MM.1S (cell line): ENCODE data around the gene CAMK4.

Source experiments
- DNase-seq: peaks from one replicate; pipeline ENCODE4 v3.0.0-alpha.2; 2015
- H2AFZ ChIP-seq: fragments of 300-600 bp; sonication (generic); 2 replicates; pipeline ENCODE4 v1.6.0; 2016; ENCODE audit warnings: antibody characterized with exemption, low read length
- H3F3A ChIP-seq: fragments of 300-600 bp; sonication (generic); 2 replicates; pipeline ENCODE4 v1.6.1; 2016; ENCODE audit warnings: mild to moderate bottlenecking, antibody characterized with exemption, low read length, moderate library complexity, mixed read lengths; ENCODE audit not compliant: insufficient read depth
- H3K27ac ChIP-seq: fragments of 300-600 bp; sonication (generic); 2 replicates; pipeline ENCODE4 v1.5.1; 2016; ENCODE audit warnings: mild to moderate bottlenecking, low read length
- H3K27me3 ChIP-seq: fragments of 300-600 bp; sonication (generic); replicated peaks from 2 replicates; pipeline ENCODE4 v1.6.0; 2016; ENCODE audit warnings: low read length; ENCODE audit not compliant: insufficient read depth
- H3K36me3 ChIP-seq: fragments of 300-600 bp; sonication (generic); replicated peaks from 2 replicates; pipeline ENCODE4 v1.6.1; 2016; ENCODE audit warnings: mild to moderate bottlenecking, low read length, mixed read lengths; ENCODE audit not compliant: insufficient read depth
- H3K4me1 ChIP-seq: fragments of 300-600 bp; sonication (generic); 2 replicates; pipeline ENCODE4 v1.6.1; 2016; ENCODE audit warnings: low read length, mixed read lengths
- H3K4me2 ChIP-seq: fragments of 300-600 bp; sonication (generic); 2 replicates; pipeline ENCODE4 v1.6.0; 2016; ENCODE audit warnings: low read depth, low read length
- H3K4me3 ChIP-seq: fragments of 300-600 bp; sonication (generic); 2 replicates; pipeline ENCODE4 v1.5.1; 2016; ENCODE audit warnings: low read length, mixed read lengths
- H3K79me2 ChIP-seq: fragments of 300-600 bp; sonication (generic); 2 replicates; pipeline ENCODE4 v1.6.1; 2016; ENCODE audit warnings: mixed run types, low read length, mixed read lengths
- H3K9ac ChIP-seq: fragments of 300-600 bp; sonication (generic); 2 replicates; pipeline ENCODE4 v1.6.1; 2016; ENCODE audit warnings: low read length, mixed read lengths
- H3K9me2 ChIP-seq: fragments of 300-600 bp; sonication (generic); replicated peaks from 2 replicates; pipeline ENCODE4 v1.6.1; 2016; ENCODE audit warnings: mild to moderate bottlenecking, low read length, mixed read lengths; ENCODE audit not compliant: insufficient read depth
- H3K9me3 ChIP-seq: fragments of 300-600 bp; sonication (generic); replicated peaks from 2 replicates; pipeline ENCODE4 v1.6.1; 2016; ENCODE audit warnings: mild to moderate bottlenecking, low read length, mixed read lengths; ENCODE audit not compliant: insufficient read depth
- H4K20me1 ChIP-seq: fragments of 300-600 bp; sonication (generic); 2 replicates; pipeline ENCODE4 v1.6.1; 2016; ENCODE audit warnings: mild to moderate bottlenecking, low read length, moderate library complexity, mixed read lengths; ENCODE audit not compliant: insufficient read depth
- CTCF ChIP-seq: fragments of 300-600 bp; sonication (generic); IDR thresholded peaks from 2 replicates; pipeline ENCODE4 v1.5.1; 2016; ENCODE audit warnings: antibody characterized with exemption, low read length, mixed read lengths
- EZH2 ChIP-seq: fragments of 300-600 bp; sonication (generic); optimal IDR thresholded peaks from 2 replicates; pipeline ENCODE3; 2017; ENCODE audit warnings: low read depth, mild to moderate bottlenecking, antibody characterized with exemption, low read length, mixed read lengths
- EZH2phosphoT487 ChIP-seq: fragments of 300-600 bp; sonication (generic); IDR thresholded peaks from 2 replicates; pipeline ENCODE4 v1.6.1; 2018; ENCODE audit warnings: antibody characterized with exemption, low read length

Gene CAMK4

GRCh38 chr5:111401906-111402305 lies 177.7 kb downstream of the CAMK4 start:
- Histone ChIP-seq H3K36me3 (no peaks in the 10 kb centered on the region), H3K4me3 (no peak overlapping the region), H3K4me2 (no peak overlapping the region), H3K27me3 (no peaks in the 10 kb centered on the region), H4K20me1 (no peaks in the 10 kb centered on the region), H3K27ac (no peak overlapping the region), H3K9me3 (no peaks in the 10 kb centered on the region), H2AFZ (no peak overlapping the region), H3K79me2 (no peaks in the 10 kb centered on the region), H3K4me1 (no peaks in the 10 kb centered on the region), H3K9ac (no peak overlapping the region), H3K9me2 (no peaks in the 10 kb centered on the region), H3F3A (no peaks in the 10 kb centered on the region)
- no peak for DNase-seq
- TF ChIP-seq EZH2phosphoT487 (no peak), EZH2 (no peak), CTCF (no peak)

- H2AFZ ChIP-seq, result no peak overlapping the region
- H3K9me2 ChIP-seq, result no peaks in the 10 kb centered on the region
- no peak for TF ChIP-seq EZH2
- no peak for TF ChIP-seq EZH2phosphoT487
- TF ChIP-seq CTCF, result no peak
- H3K36me3 ChIP-seq, result no peaks in the 10 kb centered on the region
- H4K20me1 ChIP-seq, result no peaks in the 10 kb centered on the region
- no peaks in the 10 kb centered on the region for H3K27me3 ChIP-seq
- H3F3A ChIP-seq, result no peaks in the 10 kb centered on the region
- H3K9ac ChIP-seq, result no peak overlapping the region
- H3K4me1 ChIP-seq, result no peaks in the 10 kb centered on the region
- H3K9me3 ChIP-seq, result no peaks in the 10 kb centered on the region
- H3K4me2 ChIP-seq, result no peak overlapping the region
- no peak overlapping the region for H3K4me3 ChIP-seq
- DNase-seq, result no peak
- H3K27ac ChIP-seq, result no peak overlapping the region
- H3K79me2 ChIP-seq, result no peaks in the 10 kb centered on the region
Measured at GRCh38 chr5:111404270-111404769, 180.1 kb downstream of the CAMK4 start.

GRCh38 chr5:111407562-111407961 lies 183.4 kb downstream of the CAMK4 start:
- Histone ChIP-seq H3K36me3 (no peaks in the 10 kb centered on the region), H2AFZ (no peak overlapping the region), H3K4me3 (no peak overlapping the region), H3K79me2 (no peaks in the 10 kb centered on the region), H4K20me1 (no peaks in the 10 kb centered on the region), H3F3A (no peaks in the 10 kb centered on the region), H3K27ac (no peak overlapping the region), H3K9me2 (no peaks in the 10 kb centered on the region), H3K9me3 (no peaks in the 10 kb centered on the region), H3K9ac (no peak overlapping the region), H3K4me2 (no peak overlapping the region), H3K27me3 (no peaks in the 10 kb centered on the region), H3K4me1 (no peaks in the 10 kb centered on the region)
- no peak for TF ChIP-seq EZH2phosphoT487
- TF ChIP-seq CTCF, result no peak
- no peak for TF ChIP-seq EZH2
- no peak for DNase-seq
